Coronary artery (tissue), 2 donors: ENCODE results near the gene OR2M5.

Experiments
- DNase-seq: peaks from one replicate; pipeline ENCODE4 v3.0.0-alpha.2; 2017; ENCODE audit warnings: low spot score
- H3K27ac ChIP-seq, 2 donors: fragments of 200-600 bp; sonication (generic); one replicate each; pipeline ENCODE4 v1.5.1; 2016 to 2019
- H3K4me3 ChIP-seq: fragments of 200-600 bp; sonication (generic); 2 replicates; pipeline ENCODE4 v1.5.1; 2016; ENCODE audit warnings: mild to moderate bottlenecking, moderate library complexity
- TF ChIP-seq, protein P1 (sequence below): fragments of 200-600 bp; sonication (generic); IDR thresholded peaks from one replicate; pipeline ENCODE4 v1.5.1; 2019; ENCODE audit warnings: antibody characterized with exemption

The OR2M5 gene, protein sequence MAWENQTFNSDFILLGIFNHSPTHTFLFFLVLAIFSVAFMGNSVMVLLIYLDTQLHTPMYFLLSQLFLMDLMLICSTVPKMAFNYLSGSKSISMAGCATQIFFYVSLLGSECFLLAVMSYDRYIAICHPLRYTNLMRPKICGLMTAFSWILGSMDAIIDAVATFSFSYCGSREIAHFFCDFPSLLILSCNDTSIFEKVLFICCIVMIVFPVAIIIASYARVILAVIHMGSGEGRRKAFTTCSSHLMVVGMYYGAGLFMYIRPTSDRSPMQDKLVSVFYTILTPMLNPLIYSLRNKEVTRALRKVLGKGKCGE

DNA sequence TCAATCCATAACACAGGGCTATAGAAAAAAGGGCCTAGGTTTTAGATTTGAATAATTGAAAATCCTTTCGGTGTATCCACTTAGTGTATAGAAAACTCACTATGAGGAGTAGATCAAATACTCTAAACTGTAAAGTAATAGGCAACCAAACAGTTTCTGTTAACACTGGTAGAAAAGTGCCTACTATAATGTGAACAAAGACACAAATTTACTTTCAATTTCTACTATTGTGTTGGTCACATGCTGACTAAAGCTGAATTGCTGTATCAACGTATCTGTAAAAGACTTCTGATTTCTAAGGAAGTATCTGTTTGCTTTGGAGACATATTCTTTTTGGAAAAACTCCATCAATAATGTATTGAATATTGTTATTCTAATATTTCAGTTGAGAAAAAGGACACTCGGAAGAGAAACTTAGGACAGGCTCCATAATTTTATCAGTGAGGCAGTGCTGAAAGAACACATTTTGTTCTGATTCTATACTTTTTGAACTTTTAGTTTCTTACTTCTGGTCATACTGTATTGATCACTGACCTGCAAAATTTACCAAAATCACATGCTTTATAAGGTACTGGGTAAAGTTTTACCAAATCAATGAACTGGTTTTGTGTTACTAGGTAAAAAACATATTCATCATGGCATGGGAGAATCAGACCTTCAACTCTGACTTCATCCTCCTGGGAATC, at the start of gene OR2M5:
OR2M5 (plus strand) TSS at position 636 of the 686 bp plus-strand sequence; CDS start at position 636, 0 bp downstream.
- H3K4me3 ChIP-seq: no peak within 1 kb of the TSS
- TF ChIP-seq, protein P1, sequence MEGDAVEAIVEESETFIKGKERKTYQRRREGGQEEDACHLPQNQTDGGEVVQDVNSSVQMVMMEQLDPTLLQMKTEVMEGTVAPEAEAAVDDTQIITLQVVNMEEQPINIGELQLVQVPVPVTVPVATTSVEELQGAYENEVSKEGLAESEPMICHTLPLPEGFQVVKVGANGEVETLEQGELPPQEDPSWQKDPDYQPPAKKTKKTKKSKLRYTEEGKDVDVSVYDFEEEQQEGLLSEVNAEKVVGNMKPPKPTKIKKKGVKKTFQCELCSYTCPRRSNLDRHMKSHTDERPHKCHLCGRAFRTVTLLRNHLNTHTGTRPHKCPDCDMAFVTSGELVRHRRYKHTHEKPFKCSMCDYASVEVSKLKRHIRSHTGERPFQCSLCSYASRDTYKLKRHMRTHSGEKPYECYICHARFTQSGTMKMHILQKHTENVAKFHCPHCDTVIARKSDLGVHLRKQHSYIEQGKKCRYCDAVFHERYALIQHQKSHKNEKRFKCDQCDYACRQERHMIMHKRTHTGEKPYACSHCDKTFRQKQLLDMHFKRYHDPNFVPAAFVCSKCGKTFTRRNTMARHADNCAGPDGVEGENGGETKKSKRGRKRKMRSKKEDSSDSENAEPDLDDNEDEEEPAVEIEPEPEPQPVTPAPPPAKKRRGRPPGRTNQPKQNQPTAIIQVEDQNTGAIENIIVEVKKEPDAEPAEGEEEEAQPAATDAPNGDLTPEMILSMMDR: no peak
- no peak for DNase-seq
- H3K27ac ChIP-seq: no peak within 1 kb of the TSS

DNA sequence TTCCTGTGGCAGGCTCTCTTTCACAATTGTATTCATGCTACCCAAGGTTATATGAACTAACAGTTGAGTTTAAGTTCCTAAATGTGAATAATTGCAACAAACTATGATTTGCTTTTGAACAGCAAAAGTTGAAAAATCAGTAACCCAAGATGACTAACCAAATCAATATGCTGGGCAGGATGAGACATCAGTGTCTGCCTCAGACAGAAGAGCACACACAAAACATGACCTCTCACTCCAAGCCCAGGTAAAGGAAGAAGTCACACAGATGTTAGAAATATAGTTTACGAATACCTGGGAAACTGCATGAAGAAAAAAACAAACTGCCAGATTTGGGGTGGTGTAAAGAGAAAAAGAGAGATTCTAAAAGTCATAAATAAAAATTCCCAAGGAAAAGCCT, 46.4 kb upstream of the OR2M5 start:
- TF ChIP-seq, protein P1: no peak
- no peak overlapping the region for H3K4me3 ChIP-seq
- no peak overlapping the region for H3K27ac ChIP-seq
- DNase-seq: no peak

DNA sequence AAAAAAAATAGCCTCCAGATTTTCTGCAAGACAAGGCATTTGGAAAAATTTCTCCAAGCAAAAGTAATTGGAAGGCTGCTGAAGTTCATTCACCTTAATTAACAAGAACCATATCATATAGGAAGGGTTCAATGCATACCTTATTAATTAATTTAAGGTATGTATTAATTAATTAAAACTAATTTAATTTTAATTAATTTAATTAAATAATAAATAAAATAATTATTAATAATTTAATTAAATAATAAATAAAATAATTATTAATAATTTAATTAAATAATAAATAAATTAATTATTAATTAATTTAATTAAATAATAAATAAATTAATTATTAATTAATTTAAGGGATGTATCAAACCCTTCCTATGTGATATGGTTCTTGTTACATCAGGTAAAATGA, 42.1 kb upstream of the OR2M5 start:
- no peak for DNase-seq
- TF ChIP-seq, protein P1: no peak
- no peak overlapping the region for H3K27ac ChIP-seq
- H3K4me3 ChIP-seq: no peak overlapping the region

DNA sequence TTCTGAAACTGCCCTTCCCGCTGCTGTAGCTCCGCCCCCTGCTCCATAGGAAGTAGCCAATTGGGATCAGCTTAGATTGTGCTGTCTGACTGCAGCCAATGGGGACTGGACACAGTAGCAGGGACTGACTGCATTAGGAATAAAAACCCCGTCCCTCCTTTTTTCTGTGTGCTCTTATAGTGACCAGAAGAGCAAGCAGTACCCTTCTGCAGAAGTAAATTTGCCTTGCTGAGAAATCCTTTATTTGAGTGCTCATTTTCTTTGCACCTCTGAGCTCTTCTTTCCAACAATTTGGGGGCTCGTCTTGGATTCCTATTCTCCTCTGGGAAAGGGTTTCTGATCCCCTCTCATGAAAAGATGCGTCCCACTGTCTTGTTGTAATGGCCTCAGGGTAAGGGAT, 33.8 kb upstream of the OR2M5 start:
- TF ChIP-seq, protein P1: no peak
- no peak overlapping the region for H3K4me3 ChIP-seq

DNA sequence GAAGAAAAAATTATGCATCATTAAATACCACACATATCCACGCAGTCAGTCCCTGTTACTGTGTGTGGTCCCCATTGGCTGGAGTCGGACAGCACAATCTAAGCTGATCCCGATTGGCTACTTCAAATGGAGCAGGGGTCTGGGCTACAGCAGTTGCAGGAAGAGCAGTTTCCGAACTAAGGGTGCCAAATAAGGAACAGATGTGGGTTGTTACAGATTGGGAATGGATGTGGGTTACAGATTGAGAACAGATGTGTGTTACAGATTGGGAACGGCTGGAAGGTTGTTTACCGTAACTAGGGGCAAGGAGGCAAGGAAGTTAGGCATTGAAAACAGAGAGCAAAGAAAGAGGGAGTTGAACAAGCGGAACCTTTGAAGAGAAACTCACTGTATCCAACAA, 30.1 kb upstream of the OR2M5 start:
- no peak for DNase-seq
- TF ChIP-seq, protein P1: no peak
- Histone ChIP-seq H3K27ac (no peak overlapping the region), H3K4me3 (no peak overlapping the region)

More for the DNA sequence above, 33.8 kb upstream of the OR2M5 start:
- H3K27ac ChIP-seq: no peak overlapping the region
- no peak for DNase-seq

DNA sequence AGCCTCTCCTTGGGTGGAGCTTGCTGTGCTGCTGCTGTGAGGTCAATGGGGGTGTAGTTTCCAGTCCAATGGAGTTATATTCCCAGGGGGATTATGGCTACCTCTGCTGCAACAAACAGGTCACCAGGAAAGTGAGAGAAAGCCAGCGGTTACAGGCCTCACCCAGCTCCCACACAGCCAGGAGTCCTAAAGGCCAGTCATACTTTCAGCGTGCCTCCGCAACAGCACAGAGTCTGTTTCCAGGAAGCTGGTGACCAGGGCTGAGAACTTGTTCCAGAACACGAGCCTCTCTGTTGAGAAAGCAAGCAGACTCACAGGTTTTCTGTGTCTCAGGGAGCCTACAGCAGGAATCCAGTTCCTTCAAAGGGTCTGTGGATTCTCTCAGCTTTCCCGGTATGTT, 17.3 kb upstream of the OR2M5 start:
- DNase-seq: no peak

More for the DNA sequence above, 17.3 kb upstream of the OR2M5 start:
- TF ChIP-seq, protein P1: no peak
- Histone ChIP-seq H3K27ac (no peak overlapping the region), H3K4me3 (no peak overlapping the region)
